Glutamatergic neuron (in vitro differentiated cells): Measurements from ENCODE around the gene CD34. TPM values are rescaled to one million over a fixed set of nuclear protein-coding genes. Genes with fewer than 3 reads are reported as not detected.

ENCODE experiments used
- DNase-seq: peaks from one replicate; pipeline ENCODE4 v3.0.0; 2022
- H3K27ac Mint-ChIP-seq: one replicate; pipeline ENCODE4 v1.8.0; 2020; ENCODE audit warnings: mild to moderate bottlenecking, mixed read lengths, inconsistent platforms; ENCODE audit not compliant: unreplicated experiment
- H3K27me3 Mint-ChIP-seq: one replicate; pipeline ENCODE4 v1.8.0; 2020; ENCODE audit warnings: mild to moderate bottlenecking, moderate library complexity, mixed read lengths, inconsistent platforms; ENCODE audit not compliant: unreplicated experiment
- H3K36me3 Mint-ChIP-seq: one replicate; pipeline ENCODE4 v1.8.0; 2020; ENCODE audit warnings: mild to moderate bottlenecking, mixed read lengths, inconsistent platforms; ENCODE audit not compliant: unreplicated experiment
- H3K4me1 Mint-ChIP-seq: one replicate; pipeline ENCODE4 v1.8.0; 2020; ENCODE audit warnings: mild to moderate bottlenecking, low read depth, mixed read lengths, inconsistent platforms; ENCODE audit not compliant: unreplicated experiment
- H3K4me3 Mint-ChIP-seq: one replicate; pipeline ENCODE4 v1.8.0; 2020; ENCODE audit warnings: mild to moderate bottlenecking, mixed read lengths, inconsistent platforms; ENCODE audit not compliant: unreplicated experiment
- H3K9me3 Mint-ChIP-seq: one replicate; pipeline ENCODE4 v1.8.0; 2020; ENCODE audit warnings: mild to moderate bottlenecking, moderate library complexity, mixed read lengths, inconsistent platforms; ENCODE audit not compliant: unreplicated experiment
- CTCF ChIP-seq: fragments of 200-600 bp; sonication (generic); IDR thresholded peaks from one replicate; pipeline ENCODE4 v1.5.0; 2021; ENCODE audit not compliant: partially characterized antibody, unreplicated experiment
- total RNA-seq: library from RNA; stranded (reverse); fragmentation: NEBNext Ultra II Directional; extraction: Animal tissue kit (Norgen Biotek cat#: 25700); gene quantifications from one replicate; pipeline ENCODE4 v1.2.1, GENCODE V29; 2021; ENCODE audit not compliant: unreplicated experiment

CD34 gene
- total RNA-seq, 1 donor from 2014 or later: 0.20 TPM

- Mint-ChIP-seq H3K4me3 (no peak overlapping the region), H3K4me1 (no peaks in the 10 kb centered on the region), H3K36me3 (no peaks in the 10 kb centered on the region), H3K27ac (no peak overlapping the region), H3K9me3 (peaks cover 2% of the 10 kb centered on the region), H3K27me3 (peaks cover 2% of the 10 kb centered on the region)
- DNase-seq: no peak
- TF ChIP-seq CTCF: no peak
Measured at GRCh38 chr1:207870306-207871031, 40.5 kb downstream of the CD34 start.

GRCh38 chr1:207869859-207870258 is 41.1 kb downstream of the CD34 start:
- Mint-ChIP-seq H3K27ac (no peak overlapping the region), H3K4me1 (no peaks in the 10 kb centered on the region), H3K9me3 (peaks cover 2% of the 10 kb centered on the region), H3K36me3 (no peaks in the 10 kb centered on the region), H3K4me3 (peak overlapping the region; percentile 8), H3K27me3 (peaks cover 2% of the 10 kb centered on the region)
- no peak for DNase-seq
- no peak for TF ChIP-seq CTCF

- peaks cover 2% of the 10 kb centered on the region for H3K9me3 Mint-ChIP-seq
- peaks cover 2% of the 10 kb centered on the region for H3K27me3 Mint-ChIP-seq
- no peaks in the 10 kb centered on the region for H3K4me1 Mint-ChIP-seq
- peak; percentile 82 for TF ChIP-seq CTCF
- no peaks in the 10 kb centered on the region for H3K36me3 Mint-ChIP-seq
- no peak overlapping the region for H3K27ac Mint-ChIP-seq
- peak overlapping the region; percentile 55 for H3K4me3 Mint-ChIP-seq
- DNase-seq: peak; percentile 80
Measured at GRCh38 chr1:207868774-207869721, 41.9 kb downstream of the CD34 start.

DNA sequence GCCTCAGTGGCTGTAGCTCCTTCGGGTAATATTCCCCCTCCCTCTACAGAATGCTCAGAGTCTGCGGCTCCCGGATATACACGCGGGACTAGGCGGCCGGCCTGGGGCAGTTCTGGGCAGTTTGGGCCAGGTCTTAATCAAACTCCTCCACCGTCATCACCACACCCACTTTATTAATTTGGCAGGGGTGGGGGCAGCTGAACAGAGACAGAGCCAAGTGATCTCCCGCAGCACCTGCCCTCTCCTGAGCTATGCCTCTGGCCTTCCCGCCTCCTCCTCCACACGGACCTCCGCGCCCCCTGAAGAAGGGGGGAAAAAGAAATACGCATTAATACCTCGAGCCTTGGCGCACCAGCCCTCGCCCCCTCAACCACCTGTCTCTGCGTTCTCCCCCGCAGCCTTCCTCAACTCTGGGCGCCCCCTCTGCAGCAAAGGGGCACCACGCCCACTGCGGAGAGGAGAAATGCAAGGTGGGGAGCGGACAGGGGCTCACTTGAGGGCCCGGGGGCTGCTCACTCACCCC is 42.6 kb downstream of the CD34 start:
- Mint-ChIP-seq H3K9me3 (peaks cover 2% of the 10 kb centered on the region), H3K27me3 (peaks cover 2% of the 10 kb centered on the region), H3K27ac (no peak overlapping the region), H3K4me3 (peak overlapping the region; percentile 37), H3K4me1 (no peaks in the 10 kb centered on the region), H3K36me3 (no peaks in the 10 kb centered on the region)
- no peak for TF ChIP-seq CTCF
- DNase-seq: no peak
